ACC112 (cell line): ENCODE data around the gene HNRNPDL.
A peak's percentile ranks its signal among the peaks of the same experiment; 100 is the strongest.
"Not testable (repeated sequence)": the region's sequence is repeated elsewhere in the genome, so short reads cannot be mapped to it uniquely, and the experiment has no call there.

Experiments used
- H2AFZ ChIP-seq: fragments of 200-600 bp; sonication (generic); one replicate; pipeline ENCODE4 v1.6.0; 2017; ENCODE audit warnings: antibody characterized with exemption, low read length; ENCODE audit not compliant: unreplicated experiment
- H3K27ac ChIP-seq: fragments of 200-600 bp; sonication (generic); 2 replicates; pipeline ENCODE4 v1.5.1; 2014; ENCODE audit warnings: low read depth, mild to moderate bottlenecking, antibody characterized with exemption, low read length, moderate library complexity
- H3K27me3 ChIP-seq: fragments of 200-600 bp; sonication (generic); 2 replicates; pipeline ENCODE4 v1.6.1; 2014; ENCODE audit warnings: mild to moderate bottlenecking, antibody characterized with exemption, low read length, moderate library complexity, mixed read lengths; ENCODE audit not compliant: insufficient read depth
- H3K36me3 ChIP-seq: fragments of 200-600 bp; sonication (generic); 2 replicates; pipeline ENCODE4 v1.6.1; 2016; ENCODE audit warnings: mild to moderate bottlenecking, antibody characterized with exemption, low read length, moderate library complexity, mixed read lengths; ENCODE audit not compliant: insufficient read depth
- H3K4me1 ChIP-seq: fragments of 200-600 bp; sonication (generic); one replicate; pipeline ENCODE4 v1.6.1; 2016; ENCODE audit warnings: low read length, mixed read lengths; ENCODE audit not compliant: insufficient read depth, unreplicated experiment, control insufficient read depth
- H3K4me3 ChIP-seq: fragments of 200-600 bp; sonication (generic); 2 replicates; pipeline ENCODE4 v1.5.1; 2014; ENCODE audit warnings: mild to moderate bottlenecking, low read depth, low read length
- H3K79me2 ChIP-seq: fragments of 200-600 bp; sonication (generic); one replicate; pipeline ENCODE4 v1.6.0; 2016; ENCODE audit warnings: low read length; ENCODE audit not compliant: control insufficient read depth, unreplicated experiment, insufficient read depth

HNRNPDL gene

DNA sequence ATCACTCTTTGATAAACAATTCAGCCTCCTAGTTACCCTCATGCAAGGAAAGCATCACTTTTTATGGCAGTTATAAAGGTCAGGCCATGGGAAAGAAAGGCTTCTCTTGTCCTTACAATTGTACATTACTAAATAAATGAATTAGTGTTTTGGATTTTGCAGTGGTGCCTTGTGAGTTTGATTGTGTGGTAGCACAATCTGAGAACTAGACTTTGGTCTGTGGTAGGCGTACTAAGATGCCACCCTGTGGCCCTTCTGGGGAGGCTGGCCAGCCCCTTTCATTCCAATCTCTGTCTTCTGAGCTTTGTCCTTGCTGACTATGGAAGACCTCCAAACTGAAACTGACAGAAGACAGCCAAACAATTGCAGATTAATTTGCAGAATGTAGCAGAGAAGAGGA is 41.9 kb downstream of the HNRNPDL start:
- Histone ChIP-seq H3K4me1 (no peaks in the 10 kb centered on the region), H3K27ac (no peak overlapping the region), H2AFZ (no peak overlapping the region), H3K27me3 (no peaks in the 10 kb centered on the region), H3K4me3 (no peak overlapping the region), H3K36me3 (no peaks in the 10 kb centered on the region), H3K79me2 (no peaks in the 10 kb centered on the region)

DNA sequence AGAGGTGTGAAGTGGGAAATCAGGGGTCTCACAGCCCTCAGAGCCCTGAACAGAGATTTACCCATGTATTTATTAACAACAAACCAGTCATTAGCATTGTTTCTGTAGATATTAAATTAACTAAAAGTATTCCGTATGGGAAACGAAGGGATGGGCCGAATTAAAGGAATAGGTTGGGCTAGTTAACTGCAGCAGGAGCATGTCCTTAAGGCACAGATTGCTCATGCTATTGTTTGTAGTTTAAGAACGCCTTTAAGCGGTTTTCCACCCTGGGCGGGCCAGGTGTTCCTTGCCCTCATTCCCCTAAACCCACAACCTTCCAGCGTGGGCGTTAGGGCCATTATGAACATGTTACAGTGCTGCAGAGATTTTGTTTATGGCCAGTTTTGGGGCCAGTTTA is 44.0 kb downstream of the HNRNPDL start:
- not testable (repeated sequence) for H3K4me3 ChIP-seq, H3K27ac ChIP-seq, H3K36me3 ChIP-seq, H2AFZ ChIP-seq, H3K79me2 ChIP-seq, H3K27me3 ChIP-seq, H3K4me1 ChIP-seq

DNA sequence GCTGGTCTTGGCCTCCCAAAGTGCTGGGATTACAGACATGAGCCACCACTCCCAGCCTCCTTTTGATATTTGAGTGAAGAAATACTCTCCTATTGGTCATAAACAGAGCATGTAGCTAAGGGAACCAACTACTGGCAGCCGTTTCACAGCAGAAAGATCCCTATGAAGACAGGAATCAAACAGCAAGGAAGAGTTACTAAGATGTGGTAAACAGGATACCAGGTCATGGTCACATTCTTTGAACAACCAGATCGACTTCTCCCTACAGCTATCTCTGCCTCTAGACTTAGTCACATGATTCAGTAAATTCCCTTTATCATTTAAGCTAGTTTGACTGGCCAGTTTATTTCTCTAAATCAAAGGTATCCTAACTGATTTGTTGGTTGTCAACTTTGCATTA is 47.5 kb downstream of the HNRNPDL start:
- Histone ChIP-seq H3K27me3 (no peaks in the 10 kb centered on the region), H3K27ac (no peak overlapping the region), H3K79me2 (peaks cover 3% of the 10 kb centered on the region), H2AFZ (no peak overlapping the region), H3K4me3 (no peak overlapping the region), H3K4me1 (no peaks in the 10 kb centered on the region), H3K36me3 (no peaks in the 10 kb centered on the region; the same call in 1 of the 2 replicates)

DNA sequence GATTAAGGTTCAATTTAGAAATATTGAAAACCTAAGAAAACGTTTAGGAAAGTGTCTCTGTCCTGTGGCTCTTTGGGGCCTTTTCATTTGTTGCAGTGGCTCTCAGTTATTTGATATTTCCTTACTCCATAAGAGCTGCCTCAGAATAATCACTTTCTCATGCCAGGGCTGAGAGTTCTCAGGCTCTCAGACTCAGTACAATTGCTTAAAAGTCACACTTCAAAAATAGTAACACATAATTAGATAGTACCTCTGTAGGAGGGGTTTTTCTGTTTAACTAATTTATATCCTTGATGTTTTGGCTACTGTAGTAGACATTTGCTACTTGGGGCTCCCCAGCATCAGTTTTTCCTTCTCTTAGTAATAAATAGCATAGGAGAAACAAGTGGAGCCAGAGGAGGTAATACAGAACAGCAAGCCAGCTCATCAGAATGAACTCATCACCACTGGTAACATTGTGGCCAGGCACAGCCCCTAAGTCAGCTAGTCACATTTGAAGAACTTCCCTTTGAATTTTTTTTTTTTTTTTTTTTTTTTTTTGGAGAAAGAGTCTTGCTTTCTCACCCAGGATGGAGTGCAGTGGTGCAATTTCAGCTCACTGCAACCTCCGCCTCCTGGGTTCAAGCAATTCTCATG is 48.5 kb downstream of the HNRNPDL start:
- Histone ChIP-seq H3K4me3 (no peak overlapping the region), H3K79me2 (peaks cover 10% of the 10 kb centered on the region), H3K27ac (no peak overlapping the region), H3K4me1 (no peaks in the 10 kb centered on the region), H3K36me3 (no peaks in the 10 kb centered on the region; the same call in 1 of the 2 replicates), H2AFZ (no peak overlapping the region), H3K27me3 (no peaks in the 10 kb centered on the region)

DNA sequence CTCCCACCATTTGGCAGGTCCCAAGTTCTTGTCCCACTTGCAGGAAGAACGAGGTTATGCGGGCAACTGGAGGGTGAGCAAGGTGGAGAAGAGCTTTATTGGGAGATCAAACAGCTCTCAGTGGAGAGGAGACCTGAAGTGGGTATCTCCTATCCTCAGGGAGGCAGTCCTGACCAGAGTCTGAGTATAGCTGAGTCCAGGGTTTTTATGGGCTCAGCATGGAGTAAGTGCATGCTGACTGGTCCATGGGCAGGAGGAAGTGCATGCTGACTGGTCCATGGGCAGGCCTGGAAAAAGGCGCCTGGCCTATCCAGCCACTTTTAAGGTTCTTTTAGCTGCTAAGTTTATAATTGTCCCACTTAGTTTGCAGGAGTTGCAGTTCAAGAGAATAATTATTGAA is 49.0 kb downstream of the HNRNPDL start:
- Histone ChIP-seq H3K79me2 (peaks cover 15% of the 10 kb centered on the region), H2AFZ (no peak overlapping the region), H3K36me3 (no peaks in the 10 kb centered on the region; the same call in 1 of the 2 replicates), H3K4me1 (peaks cover 3% of the 10 kb centered on the region), H3K27ac (no peak overlapping the region), H3K27me3 (no peaks in the 10 kb centered on the region), H3K4me3 (no peak overlapping the region)

GRCh38 chr4:82380831-82381230 is 49.4 kb downstream of the HNRNPDL start:
- Histone ChIP-seq H2AFZ (no peak overlapping the region), H3K27ac (no peak overlapping the region), H3K36me3 (no peaks in the 10 kb centered on the region; the same call in 1 of the 2 replicates), H3K79me2 (peaks cover 19% of the 10 kb centered on the region), H3K4me1 (peaks cover 7% of the 10 kb centered on the region), H3K4me3 (no peak overlapping the region), H3K27me3 (no peaks in the 10 kb centered on the region)

- peaks cover 10% of the 10 kb centered on the region for H3K4me1 ChIP-seq
- H3K27me3 ChIP-seq: no peaks in the 10 kb centered on the region
- H2AFZ ChIP-seq: no peak overlapping the region
- H3K4me3 ChIP-seq: no peak overlapping the region
- H3K36me3 ChIP-seq: no peaks in the 10 kb centered on the region; the same call in 1 of the 2 replicates
- no peak overlapping the region for H3K27ac ChIP-seq
- H3K79me2 ChIP-seq: peaks cover 24% of the 10 kb centered on the region
Measured at GRCh38 chr4:82380344-82380743, 49.9 kb downstream of the HNRNPDL start.

- peaks cover 17% of the 10 kb centered on the region for H3K36me3 ChIP-seq
- peaks cover 10% of the 10 kb centered on the region for H3K4me1 ChIP-seq
- peak overlapping the region; percentile 87 for H3K4me3 ChIP-seq
- no peak overlapping the region for H2AFZ ChIP-seq
- no peaks in the 10 kb centered on the region for H3K27me3 ChIP-seq
- H3K27ac ChIP-seq: no peak overlapping the region
- H3K79me2 ChIP-seq: peaks cover 59% of the 10 kb centered on the region
Measured at GRCh38 chr4:82376109-82376508, 54.2 kb downstream of the HNRNPDL start.

DNA sequence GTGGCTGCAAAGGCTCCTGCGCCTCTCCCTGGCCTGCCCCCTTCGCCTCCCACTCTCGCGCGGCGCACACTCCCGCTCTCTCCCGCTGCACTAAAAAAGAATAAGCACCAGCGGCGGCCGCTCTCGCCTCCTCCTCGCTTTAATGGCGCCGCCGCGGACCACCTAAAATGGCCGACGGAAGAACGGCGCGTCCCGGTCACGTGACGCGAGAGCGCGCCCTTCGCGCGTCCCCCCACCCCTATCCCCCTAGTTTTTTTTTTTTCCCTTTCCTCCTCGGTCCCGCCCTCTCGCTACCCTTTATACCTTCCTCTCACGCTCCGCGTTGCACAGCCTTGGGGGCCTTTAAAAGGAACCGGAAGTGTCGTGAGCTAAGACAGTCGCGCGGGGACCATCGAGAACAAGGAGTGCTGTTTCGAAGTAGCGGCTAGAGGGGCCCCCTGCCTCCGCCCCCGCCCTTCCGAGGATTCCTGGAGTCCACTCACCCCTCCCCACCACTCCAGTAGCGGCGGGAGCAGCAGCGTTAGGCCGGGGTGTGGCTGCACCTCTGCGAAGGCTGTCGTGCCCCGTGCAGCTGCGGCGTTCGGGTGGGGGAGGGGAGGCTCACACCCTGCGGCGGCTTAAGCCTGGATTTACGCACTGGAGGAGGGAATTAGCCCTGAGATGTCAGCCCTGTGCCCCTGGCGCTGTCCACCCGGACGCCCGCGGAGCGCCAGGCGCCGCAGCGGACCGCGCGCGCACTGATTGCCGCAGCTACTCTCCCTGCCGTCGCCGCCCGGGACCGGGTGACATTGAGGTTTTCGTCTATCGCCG is 56.2 kb downstream of the HNRNPDL start, which contains the start of gene HNRNPD:
HNRNPD (minus strand) TSS at position 176 of the 810 bp plus-strand sequence. CDS start 313 bp downstream, outside the sequence.
- Histone ChIP-seq H3K27me3 (no peaks in the 10 kb centered on the region), H3K4me3 (peak within 1 kb of the TSS; percentile 87), H3K4me1 (peaks cover 29% of the 10 kb centered on the region), H3K27ac (peak within 1 kb of the TSS; percentile 96), H3K36me3 (peaks cover 30% of the 10 kb centered on the region), H2AFZ (peak within 1 kb of the TSS; percentile 91), H3K79me2 (peaks cover 80% of the 10 kb centered on the region)

DNA sequence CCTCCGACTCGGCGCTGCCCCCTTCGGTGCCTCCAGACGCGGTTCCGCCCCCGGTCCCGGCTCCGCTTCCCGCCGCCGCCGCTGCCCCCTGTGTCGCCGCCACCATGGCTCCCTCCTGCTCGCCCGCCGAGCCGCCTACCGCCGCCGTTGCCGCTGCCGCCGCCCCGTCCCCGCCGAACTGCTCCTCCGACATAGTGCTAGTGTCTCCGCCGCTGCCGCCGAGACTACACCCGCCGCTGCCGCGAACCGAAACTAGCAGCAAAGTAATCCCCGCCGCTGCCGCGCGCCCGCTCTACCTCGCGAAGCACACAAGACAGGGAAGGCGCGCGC is 56.8 kb downstream of the HNRNPDL start:
- Histone ChIP-seq H3K27me3 (no peaks in the 10 kb centered on the region), H3K4me3 (peak overlapping the region; percentile 87), H3K4me1 (peaks cover 35% of the 10 kb centered on the region), H3K36me3 (peaks cover 35% of the 10 kb centered on the region), H2AFZ (peak overlapping the region; percentile 20), H3K27ac (peak overlapping the region; percentile 96), H3K79me2 (peaks cover 85% of the 10 kb centered on the region)
